Measurements from ENCODE around the gene PKNOX2. TPM values are rescaled to one million over a fixed set of nuclear protein-coding genes. Genes with fewer than 3 reads are reported as not detected.
A peak's percentile ranks its signal among the peaks of the same experiment; 100 is the strongest.

The PKNOX2 gene
- total and polyA plus RNA-seq, 9 of the 15 experiments (the other 6 are each of a cell fraction or from before 2014, with no cell fraction given), result not detected

- no peak for TF ChIP-seq ZEB2 (IDR thresholded peaks at IDR 0.05)
- TF ChIP-seq PURB (CRISPR knock-in tag; IDR thresholded peaks at IDR 0.05; ENCODE audit: low read depth), result no peak
- TF ChIP-seq FIP1L1 (IDR thresholded peaks at IDR 0.05; ENCODE audit: low read depth, low read length, poor library complexity, severe bottlenecking), result no peak
- no peak for TF ChIP-seq SIN3A (IDR thresholded peaks at IDR 0.05; ENCODE audit: borderline replicate concordance in 2 of 2, control insufficient read depth in 1 of 2, low read depth in 2 of 2, low read length in 2 of 2)
- no peak for TF ChIP-seq USF2 (CRISPR knock-in tag; IDR thresholded peaks at IDR 0.05)
- TF ChIP-seq EZH2 (IDR thresholded peaks at IDR 0.05; ENCODE audit: borderline replicate concordance, low read depth, low read length), result 0 out of 2 replicates have a peak, but pooled peaks have one; percentile 50
- TF ChIP-seq ZBTB26 (CRISPR knock-in tag; IDR thresholded peaks at IDR 0.05), result no peak
- TF ChIP-seq FOSL1 (tag; conservative IDR thresholded peaks at IDR 0.05), result no peak
- TF ChIP-seq RAD21 (CRISPR knock-in tag; conservative IDR thresholded peaks at IDR 0.05 in 1 of 2, IDR thresholded peaks at IDR 0.05 in 1 of 2), result peak; percentile 81 to 87
- TF ChIP-seq KAT7 (CRISPR knock-in tag; IDR thresholded peaks at IDR 0.05; ENCODE audit: borderline replicate concordance), result no peak
- no peak for TF ChIP-seq ARID1B (IDR thresholded peaks at IDR 0.05)
- no peak for TF ChIP-seq TFAP4 (CRISPR knock-in tag; IDR thresholded peaks at IDR 0.05; ENCODE audit: borderline replicate concordance)
- no peak for TF ChIP-seq EP400 (IDR thresholded peaks at IDR 0.05)
- no peak for TF ChIP-seq LARP7 (IDR thresholded peaks at IDR 0.05)
- TF ChIP-seq RNF2 (IDR thresholded peaks at IDR 0.05), result no peak
- TF ChIP-seq ZNF174 (CRISPR knock-in tag; IDR thresholded peaks at IDR 0.05), result no peak
- TF ChIP-seq ZNF143 (CRISPR knock-in tag; IDR thresholded peaks at IDR 0.05), result no peak
Measured at GRCh38 chr11:125141686-125142535, 22.6 kb upstream of the PKNOX2 start (continued).
